GM12801 (cell line): Measurements from ENCODE around the gene CD74.

Experiments used
- TF ChIP-seq, protein P1 (sequence below): IDR thresholded peaks from one replicate; pipeline ENCODE4 v1.5.1; 2011; ENCODE audit warnings: control low read depth; ENCODE audit not compliant: insufficient read length; ENCODE audit errors: extremely low read depth

Gene CD74

DNA sequence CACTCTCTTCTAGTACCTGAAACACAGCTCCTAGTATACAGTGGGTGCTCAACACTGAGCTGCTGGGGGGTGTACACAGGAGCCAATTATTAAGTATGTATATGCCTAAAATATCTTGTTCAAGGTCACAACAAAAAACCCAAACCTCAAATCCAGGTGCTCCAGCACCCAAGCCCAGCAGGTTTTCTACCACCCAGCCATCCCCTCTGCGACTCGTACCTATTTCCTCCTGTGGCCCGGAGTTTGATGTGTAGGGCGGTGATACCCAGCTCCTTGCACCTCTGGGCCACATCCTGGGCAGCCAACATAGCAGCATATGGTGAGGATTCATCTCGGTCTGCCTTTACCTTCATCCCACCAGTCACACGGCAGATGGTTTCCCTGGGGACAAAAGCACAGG is 33.9 kb upstream of the CD74 start:
- TF ChIP-seq, protein P1, sequence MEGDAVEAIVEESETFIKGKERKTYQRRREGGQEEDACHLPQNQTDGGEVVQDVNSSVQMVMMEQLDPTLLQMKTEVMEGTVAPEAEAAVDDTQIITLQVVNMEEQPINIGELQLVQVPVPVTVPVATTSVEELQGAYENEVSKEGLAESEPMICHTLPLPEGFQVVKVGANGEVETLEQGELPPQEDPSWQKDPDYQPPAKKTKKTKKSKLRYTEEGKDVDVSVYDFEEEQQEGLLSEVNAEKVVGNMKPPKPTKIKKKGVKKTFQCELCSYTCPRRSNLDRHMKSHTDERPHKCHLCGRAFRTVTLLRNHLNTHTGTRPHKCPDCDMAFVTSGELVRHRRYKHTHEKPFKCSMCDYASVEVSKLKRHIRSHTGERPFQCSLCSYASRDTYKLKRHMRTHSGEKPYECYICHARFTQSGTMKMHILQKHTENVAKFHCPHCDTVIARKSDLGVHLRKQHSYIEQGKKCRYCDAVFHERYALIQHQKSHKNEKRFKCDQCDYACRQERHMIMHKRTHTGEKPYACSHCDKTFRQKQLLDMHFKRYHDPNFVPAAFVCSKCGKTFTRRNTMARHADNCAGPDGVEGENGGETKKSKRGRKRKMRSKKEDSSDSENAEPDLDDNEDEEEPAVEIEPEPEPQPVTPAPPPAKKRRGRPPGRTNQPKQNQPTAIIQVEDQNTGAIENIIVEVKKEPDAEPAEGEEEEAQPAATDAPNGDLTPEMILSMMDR, result no peak

DNA sequence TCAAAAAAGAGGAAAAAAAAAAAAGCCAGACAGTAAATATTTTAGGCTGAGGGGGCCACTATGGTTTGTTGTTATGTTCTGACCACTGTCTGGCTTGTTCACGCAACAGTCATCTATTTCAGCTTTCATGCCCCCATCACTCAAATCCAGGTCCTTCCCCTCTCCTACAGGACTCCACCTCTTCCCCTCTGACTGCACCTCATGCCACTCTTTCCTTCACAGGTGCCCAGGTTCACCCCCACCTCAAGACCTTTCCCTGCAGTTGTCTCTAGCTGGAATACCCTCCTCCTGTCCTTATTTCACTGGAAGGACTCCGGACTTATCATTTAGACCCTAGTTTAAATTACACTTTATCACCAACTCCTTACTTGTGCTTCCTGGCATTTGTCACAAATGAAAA is 33.4 kb upstream of the CD74 start:
- TF ChIP-seq, protein P1, result no peak

DNA sequence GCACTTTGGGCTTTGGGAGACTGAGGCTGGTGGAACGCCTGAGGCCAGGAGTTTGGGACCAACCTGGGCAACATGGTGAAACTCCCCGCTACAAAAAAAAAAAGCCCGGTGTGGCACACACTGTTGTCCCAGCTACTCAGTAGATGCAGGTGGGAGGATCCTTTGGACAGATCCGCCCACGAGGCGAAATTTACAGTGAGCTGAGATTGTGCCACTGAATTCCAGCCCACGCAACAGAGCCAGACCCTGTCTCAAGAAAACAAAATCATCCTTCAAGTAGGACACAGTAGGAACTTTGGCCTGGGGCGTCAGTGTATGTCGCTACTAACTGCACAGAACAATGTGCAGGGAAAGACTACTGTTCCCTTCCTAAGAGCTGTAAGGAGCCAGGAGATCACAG is 32.1 kb upstream of the CD74 start:
- TF ChIP-seq, protein P1, result no peak

DNA sequence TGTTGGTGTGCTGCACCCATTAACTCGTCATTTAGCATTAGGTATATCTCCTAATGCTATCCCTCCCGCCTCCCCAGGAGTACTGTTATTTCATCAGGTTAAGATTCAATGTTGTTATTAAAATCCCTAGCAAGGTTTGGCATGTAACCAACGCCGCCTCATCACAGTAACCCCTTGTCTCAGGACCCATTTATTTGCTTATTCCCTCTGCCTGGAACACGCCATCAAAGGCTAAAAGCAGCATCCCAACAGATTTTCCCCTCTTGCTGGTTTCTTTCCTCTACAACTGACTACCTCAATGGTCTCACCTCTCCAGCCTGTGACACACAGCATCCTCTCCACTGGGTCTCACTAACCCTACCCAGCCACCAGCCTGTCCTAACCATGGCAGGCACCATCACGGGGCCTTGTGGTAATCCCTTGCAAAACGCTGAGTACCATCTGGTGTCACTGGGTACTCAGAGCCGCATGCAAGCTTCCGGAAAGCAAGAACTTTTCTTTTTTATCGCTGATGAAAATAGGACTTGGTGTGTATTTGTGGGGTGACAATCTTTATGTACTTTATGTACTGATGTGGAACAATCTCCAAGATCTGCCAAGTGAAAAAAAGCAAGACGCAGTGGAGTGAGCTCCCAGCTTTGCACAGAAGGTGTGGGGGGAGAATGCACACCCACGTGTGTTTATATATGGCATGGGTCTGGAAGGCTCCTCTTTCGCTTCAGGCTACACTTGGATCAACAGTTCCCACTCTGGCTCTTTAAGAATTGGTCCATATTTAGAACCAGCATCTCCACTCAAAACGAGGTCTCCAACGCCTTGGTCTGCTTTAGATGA is 30.7 kb upstream of the CD74 start:
- TF ChIP-seq, protein P1, result no peak

DNA sequence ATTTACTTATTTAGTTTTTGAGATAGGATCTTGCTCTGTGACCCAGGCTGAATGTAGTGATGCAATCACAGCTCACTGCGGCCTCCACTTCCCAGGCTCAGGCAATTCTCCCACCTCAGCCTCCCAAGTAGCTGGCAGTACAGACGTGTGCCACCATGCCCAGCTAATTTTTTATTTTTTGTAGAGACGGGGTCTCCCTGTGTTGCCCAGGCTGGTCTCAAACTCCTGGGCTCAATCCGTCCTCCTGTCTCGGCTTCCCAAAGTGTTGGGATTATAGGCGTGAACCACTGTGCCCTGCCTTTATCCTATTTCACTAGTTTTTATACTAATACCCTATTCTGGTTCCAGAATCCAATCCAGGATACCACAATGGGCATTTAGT is 30.0 kb upstream of the CD74 start:
- TF ChIP-seq, protein P1, result no peak

DNA sequence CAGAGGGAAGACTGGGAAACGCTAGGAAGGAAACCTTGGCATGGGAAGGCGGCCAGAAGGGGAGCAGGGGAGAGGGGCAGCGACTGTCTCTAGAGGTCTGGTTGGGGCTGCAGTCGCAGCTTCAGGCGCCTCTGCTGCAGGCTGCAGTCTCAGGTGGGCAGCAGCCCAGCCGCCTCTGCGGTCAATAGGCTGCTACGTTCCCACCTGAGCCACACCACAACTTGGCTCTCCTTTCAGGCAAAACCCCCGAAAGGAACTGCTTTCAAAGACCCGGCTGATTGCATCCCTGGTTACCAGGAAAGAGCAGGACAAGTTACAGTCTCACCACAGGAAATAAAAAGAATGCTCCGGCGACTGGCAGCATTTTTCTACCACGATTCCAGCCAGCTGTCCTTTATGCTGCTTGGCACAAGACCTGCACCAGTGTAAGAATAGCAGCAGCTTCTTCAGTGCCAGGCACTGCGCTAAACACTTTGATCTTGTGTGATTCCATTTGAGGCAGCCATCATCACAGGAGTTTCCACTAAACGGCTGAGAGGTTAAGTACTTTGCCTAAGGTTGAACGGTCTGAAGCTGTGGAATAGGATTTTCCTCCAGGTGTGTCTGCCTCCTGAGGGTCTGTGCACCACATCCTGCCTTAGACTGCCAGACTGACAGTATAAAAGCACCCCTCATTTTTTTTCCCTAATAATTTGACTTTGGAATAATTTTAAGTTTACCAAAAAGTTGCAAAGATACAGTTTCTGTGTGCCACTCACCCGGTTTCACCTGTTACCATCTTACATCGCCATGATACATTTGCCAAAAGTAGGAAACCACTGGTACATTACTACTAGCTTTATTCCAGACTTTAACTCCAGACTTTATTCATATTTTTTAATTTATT is 29.3 kb upstream of the CD74 start:
- TF ChIP-seq, protein P1, result no peak
